Measurements from ENCODE around the gene GTPBP6.

The GTPBP6 gene, protein sequence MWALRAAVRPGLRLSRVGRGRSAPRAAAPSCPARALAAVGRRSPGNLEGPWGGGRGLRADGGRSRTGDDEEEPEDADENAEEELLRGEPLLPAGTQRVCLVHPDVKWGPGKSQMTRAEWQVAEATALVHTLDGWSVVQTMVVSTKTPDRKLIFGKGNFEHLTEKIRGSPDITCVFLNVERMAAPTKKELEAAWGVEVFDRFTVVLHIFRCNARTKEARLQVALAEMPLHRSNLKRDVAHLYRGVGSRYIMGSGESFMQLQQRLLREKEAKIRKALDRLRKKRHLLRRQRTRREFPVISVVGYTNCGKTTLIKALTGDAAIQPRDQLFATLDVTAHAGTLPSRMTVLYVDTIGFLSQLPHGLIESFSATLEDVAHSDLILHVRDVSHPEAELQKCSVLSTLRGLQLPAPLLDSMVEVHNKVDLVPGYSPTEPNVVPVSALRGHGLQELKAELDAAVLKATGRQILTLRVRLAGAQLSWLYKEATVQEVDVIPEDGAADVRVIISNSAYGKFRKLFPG

DNA sequence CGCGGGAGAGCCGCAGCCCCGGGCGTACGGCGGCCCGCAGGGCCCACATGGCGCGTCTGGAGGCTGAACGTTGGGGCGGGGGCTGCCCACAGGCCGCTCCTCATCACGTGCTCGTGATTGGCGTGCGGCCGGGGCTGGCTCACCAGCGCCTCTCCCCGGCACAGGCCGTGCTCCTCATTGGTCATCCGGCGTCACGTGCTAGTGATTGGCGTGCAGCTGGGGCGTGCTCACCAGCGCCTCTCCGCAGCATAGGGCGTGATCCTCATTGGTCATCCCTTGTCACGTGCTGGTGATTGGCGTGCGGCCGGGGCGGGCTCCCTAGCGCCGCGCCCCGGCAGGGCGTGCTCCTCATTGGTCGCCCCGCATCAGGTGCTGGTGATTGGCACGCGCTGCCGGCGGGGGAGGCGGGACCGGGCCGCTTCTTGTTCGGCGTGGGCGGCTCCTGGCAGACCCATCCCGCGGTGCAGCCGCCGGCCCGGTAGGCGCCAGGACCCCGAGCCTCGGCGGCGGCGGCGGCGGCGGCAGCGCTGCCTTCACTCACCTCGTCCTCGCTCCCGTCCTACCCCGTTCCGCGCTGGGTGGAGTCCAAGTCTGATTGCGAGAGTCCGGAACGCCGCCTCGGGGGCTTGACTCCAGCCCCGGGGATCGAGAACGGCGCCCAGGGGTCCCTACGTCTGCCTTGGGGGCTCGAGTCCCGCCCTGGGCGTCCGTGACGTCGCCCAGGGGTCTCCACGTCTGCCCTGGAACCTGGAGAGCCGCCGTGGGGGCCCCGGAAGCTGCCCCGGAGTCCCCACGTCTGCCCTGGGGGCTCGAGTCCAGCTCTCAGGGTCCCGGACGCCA, at the start of gene GTPBP6:
TSS of gene GTPBP6 (minus strand) at position 58 of the 840 bp plus-strand sequence. CDS start at position 49, 9 bp downstream.
- peak; percentile 81 for DNase-seq (ENCODE audit: low spot score)

DNA sequence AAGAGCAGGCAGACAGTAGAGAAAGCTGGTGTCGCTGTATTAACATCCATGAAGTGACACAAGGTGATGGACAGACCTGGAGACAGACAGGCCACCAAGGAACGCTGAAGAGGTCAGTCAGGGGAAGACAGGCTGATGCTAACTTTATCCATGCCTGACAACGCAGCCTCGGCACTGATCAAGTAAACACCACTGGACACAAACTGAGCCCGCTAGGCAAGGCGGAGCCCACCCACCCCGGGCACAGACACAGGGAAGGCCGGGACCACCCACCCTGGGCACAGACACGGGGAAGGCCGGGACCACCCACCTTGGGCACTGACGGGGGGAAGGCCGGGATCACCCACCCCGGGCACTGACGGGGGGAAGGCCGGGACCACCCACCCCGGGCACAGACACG, 49.3 kb upstream of the GTPBP6 start:
- no peak for DNase-seq (ENCODE audit: low spot score)

DNA sequence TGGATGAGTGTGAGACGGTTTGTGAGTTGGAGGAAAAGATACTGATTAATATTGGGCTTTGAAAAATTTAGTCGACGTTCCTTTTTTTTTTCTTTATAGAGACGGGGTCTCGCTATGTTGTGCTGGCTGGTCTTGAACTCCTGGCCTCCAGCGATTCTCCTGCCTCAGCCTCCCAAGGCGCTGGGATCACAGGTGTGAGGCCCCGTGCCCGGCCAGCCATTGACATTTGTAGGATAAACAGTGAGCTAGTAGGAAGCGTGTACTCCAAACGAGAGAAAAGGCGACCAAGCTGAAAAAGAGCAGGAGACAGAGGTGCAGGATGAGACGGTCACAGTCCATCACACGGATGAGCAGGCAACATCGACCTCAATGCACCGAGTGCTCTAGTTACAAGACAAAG, 48.8 kb upstream of the GTPBP6 start:
- DNase-seq (ENCODE audit: low spot score), result no peak

DNA sequence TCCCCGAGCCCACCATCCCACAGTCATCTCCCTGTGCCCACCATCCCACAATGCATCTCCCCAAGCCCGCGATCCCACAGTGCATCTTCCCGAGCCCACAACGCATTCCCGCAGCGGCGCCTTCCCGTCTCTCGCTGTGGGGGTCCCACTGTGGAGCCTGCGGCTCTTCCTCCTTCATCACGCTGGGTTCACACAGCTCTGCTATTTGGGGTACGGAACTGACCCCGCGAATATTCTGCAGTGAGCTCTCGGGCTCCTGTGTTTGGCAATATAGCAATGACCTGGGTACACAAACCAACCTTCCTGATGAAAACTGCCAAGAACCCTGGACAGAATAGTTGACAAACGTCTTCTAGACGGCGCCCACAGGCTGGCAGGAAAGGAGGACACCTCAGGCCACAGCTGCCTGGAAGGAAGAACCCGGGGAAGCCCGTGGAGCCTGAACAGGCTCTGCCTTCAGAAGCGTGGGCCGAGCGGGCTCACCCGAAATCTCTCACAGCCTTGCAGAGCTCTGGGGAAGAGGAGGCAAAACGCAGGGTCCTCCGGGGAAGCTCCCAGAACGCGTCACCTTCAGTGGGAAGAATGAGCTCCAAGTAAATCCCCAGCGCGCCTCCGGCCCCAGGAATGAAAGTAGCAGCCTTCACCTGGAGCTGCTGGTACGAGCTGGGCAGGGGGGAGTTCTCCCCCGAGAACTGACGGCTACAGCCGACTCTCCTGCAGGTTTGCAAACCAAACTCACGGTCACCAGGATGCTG, 45.2 kb upstream of the GTPBP6 start:
- no peak for DNase-seq (ENCODE audit: low spot score)

DNA sequence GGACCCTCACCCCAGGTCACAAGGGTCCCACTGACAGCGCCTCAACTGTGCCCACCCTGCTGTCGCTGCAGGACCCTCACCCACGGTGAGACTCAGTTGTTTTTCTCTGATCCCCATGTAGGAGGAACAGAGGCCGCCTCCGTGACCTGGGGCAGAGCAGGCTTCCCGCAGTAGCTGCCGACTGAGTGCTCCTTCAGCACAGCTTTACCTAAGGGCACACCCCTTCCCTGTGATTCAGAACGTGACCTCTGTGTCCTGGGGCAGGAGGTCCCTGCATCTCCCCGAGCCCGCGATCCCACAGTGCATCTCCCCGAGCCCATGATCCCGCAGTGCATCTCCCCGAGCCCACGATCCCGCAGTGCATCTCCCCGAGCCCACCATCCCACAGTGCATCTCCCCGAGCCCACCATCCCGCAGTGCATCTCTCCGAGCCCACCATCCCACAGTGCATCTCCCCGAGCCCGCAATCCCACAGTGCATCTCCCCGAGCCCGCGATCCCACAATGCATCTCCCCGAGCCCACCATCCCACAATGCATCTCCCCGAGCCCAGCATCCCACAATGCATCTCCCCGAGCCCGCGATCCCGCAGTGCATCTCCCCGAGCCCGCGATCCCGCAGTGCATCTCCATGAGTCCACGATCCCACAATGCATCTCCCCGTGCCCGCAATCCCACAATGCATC, 44.5 kb upstream of the GTPBP6 start:
- DNase-seq (ENCODE audit: low spot score), result no peak

DNA sequence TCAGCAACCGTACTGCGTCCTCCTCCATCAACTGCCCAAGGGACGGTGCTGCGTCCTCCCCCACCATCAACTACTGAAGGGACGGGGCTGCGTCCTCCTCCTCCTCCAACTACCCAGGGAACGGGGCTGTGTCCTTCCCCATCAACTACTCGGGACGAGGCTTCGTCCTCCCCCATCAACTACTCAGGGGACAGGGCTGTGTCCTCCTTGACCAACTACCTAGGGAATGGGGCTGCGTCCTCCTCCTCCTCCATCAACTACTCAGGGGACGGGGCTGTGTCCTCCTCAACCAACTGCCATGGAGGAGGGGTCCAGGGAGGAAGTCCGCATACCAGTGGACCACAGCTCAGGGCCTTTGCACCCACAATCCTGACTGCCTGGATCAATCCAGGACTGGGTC, 43.8 kb upstream of the GTPBP6 start:
- DNase-seq (ENCODE audit: low spot score), result no peak

DNA sequence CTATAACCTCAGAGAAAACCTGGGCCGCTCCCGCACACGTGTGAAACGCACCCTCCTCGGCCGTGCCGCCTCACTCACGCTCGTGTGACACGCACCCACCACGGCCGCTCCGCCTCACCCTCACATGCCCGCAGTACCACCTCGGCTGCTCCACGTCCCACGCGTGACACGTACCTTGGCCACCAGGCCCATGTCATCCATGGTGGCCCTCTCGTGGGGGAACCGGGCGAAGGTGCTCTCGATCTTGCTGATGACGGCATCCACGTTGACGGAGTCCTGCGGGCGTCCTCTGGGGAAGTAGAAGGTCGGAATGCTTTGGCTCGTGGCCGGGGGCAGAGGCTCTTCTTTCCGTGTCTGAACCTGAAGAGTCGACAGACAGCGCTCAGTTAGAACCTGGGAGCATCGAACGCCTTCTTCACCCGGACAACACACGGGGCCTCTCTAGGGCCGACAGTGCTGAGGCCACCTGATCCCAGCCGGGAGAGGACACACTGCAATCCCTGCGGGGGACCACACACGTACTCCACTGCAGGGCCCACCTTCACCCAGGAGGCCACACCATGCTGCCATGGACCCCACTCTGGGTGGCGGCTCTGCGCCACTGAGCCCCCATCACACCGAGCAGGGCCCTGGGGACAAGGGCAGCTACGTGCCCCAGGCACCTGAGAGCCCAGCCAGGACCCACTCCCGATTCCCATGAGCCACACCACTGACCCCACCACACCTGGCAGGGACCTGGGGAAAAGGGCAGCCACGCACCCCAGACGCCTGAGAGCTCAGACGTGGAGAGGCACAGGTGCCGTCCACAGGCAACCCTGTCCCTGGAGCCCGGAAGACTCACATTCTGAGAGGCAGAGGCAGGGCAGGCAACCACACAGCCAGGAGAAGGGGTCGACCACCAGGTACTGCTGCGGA, 42.9 kb upstream of the GTPBP6 start:
- DNase-seq (ENCODE audit: low spot score), result no peak

DNA sequence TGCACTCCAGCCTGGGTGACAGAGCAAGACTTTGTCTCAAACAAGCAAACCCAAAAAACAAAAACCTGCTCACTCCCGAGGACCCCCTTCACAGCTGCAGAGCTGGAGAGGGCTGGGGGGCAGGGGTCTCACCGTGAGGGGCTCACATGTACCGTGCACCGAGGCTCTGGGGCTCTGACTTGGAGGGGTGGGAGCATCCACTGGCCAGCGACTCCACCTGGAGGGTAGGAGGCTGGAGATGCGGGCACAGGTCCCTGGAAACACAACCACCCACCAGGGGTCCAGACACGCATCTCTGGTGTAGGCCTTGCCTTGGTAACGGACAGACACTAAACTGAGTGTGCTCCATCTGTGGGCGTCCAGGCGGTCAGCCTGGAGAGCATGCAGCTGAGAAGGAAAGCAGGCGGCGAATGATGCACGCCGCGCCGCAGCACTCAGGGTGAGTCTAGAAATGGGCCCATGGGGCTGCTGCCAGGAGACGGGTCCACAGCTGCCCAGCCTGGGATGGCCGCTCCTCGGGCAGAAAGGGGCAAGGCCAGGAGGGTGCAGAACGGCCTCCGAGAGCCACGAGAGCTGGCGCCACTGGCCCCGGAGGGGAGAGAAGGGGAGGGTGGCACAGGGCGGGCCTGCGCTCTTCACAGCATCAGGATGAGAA, 42.0 kb upstream of the GTPBP6 start:
- DNase-seq (ENCODE audit: low spot score), result no peak

DNA sequence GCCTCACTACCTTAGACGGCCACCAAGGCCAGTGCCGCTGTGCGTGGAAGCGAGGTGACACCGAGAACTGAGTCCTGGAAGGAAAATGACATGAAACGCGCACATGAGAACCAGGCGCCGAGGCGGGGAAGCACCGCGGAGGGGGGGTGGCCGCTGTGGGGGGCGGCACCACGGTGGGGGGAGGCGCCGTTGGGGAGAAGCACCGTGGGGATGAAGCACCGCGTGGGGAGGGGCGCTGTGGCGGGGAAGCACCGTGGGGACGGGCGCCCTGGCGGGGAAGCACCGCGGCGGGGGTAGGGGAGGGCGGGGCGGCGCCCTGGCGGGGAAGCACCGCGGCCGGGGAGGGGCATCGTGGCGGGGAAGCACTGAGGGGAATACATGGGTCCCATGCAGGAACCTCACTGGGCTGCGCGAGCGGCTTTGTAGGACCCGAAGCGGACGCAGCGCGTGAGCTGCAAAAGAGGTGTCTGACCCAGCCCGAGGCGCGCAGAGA, 40.1 kb upstream of the GTPBP6 start:
- no peak for DNase-seq (ENCODE audit: low spot score)

DNA sequence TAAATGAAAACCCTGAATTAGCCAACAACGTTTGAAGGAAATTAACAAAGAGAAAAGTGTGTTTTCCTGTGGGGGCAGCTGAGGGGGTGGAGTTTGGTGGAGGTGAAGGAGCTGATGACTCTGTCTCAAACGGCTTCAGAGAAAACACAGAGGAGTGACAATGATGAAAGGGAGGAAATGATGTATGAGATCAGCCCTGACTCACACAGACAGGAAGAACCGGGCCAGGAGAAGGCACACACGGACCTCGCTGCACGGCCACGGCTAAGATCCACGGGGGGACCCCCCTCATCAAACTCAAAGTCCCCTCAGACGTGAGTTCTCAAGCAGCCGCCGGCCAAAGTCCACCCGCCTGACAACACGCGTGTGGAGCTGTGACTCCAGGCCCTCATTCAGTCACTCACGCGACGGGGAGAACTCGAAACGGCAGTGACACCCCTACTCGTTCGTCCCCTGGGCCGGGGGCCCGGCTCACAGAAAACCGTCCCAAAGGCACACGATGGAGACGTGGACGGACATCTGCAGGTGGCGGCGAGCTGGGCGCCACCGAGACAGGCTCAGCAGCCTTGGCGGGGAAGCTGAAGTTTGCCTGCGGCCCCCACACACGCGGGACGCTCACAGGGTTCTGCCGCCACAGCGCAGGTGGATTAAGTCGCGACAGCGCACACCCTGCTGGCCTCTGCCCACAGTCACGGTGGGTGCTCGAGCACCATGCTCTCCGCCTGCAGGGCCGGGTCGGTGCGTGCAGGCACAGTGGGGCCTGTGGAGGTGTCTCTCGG, 39.3 kb upstream of the GTPBP6 start:
- DNase-seq (ENCODE audit: low spot score), result no peak

DNA sequence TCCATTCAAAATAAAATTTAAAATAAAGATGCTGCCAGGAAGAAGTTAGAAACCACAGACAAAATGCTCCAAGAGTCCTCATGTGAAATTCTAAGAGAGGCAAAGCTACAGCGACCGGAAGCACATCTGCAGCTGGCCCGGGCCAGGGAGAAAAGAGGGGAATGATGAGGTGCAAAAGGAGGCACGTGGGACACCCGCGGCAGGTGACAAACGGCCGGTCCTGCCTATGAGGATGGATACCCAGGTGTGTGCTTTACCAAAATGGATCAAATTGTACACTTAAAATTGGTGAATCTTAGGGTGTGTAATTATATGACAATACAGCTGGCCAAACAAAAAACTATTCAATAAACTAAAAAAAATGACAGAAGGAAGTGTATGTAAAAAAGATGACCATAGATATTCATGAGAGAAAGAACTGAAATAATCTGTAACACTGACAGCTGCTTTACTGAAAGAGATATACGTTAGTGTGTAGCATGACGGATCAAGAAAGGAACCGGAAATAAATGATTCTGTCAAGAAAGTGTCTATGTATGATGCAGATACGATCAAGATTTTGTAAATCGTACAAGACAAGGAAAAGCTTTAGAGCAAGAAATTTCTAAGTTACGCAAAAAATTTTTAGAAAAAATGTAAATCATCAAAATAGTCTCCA, 38.6 kb upstream of the GTPBP6 start:
- no peak for DNase-seq (ENCODE audit: low spot score)

DNA sequence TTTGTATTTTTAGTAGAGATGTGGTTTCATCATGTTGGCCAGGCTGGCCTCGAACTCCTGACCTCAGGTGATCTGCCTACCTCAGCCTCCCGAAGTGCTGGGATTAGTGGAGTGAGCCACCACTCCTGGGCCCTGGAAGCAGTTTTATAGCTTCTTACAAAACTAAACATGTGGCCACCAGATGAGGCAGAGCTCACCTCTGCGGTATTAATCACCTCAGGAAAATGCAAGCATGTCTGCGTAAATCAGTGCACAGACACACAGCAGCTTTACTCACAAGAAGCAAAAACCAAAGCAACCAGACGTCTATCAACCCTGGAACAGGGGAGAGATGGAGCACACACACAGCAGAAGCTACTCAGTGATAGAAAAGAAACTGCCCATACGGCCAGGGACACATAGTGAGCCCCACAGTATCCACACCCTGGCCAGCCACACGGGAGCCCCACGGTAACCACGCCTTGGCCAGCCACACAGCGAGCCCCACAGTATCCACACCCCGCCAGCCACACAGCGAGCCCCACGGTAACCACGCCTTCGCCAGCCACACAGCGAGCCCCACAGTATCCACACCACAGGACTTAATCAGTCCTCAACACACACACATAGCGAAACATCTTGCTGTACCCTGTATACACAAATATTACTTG, 37.9 kb upstream of the GTPBP6 start:
- DNase-seq (ENCODE audit: low spot score), result no peak

DNA sequence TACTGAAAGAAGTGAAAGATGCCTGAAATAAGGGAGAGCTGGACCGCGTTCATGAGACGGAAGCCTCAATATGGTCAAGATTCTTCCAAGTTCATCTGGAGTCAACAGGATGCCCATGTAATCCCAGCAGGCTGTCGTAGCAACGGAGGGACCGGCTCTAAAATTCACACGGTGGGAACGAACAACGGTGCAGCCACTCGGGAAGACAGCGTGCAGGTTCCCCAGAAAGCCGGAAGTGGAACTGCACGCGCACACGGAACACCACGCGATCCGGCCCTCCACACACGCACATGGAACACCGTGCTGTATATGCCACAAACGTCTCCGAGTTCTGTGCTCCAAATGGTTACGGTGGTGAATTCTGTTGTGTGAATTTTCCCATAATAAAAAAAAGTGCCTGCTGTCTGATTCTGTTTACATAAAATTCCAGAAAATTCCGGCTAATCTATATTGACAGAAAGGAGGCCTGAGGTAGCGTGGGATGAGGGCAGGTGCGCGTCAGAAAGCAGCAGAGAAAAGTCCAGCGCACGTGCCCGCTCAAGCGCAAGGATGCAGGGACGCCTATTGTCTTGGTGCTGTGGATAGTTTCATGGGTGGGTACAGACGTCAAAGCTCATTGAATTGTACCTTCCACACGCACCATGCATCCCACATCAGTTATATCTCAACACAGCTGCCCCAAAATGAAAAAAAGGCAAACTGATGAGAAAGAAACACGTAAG, 36.9 kb upstream of the GTPBP6 start:
- DNase-seq (ENCODE audit: low spot score), result no peak

DNA sequence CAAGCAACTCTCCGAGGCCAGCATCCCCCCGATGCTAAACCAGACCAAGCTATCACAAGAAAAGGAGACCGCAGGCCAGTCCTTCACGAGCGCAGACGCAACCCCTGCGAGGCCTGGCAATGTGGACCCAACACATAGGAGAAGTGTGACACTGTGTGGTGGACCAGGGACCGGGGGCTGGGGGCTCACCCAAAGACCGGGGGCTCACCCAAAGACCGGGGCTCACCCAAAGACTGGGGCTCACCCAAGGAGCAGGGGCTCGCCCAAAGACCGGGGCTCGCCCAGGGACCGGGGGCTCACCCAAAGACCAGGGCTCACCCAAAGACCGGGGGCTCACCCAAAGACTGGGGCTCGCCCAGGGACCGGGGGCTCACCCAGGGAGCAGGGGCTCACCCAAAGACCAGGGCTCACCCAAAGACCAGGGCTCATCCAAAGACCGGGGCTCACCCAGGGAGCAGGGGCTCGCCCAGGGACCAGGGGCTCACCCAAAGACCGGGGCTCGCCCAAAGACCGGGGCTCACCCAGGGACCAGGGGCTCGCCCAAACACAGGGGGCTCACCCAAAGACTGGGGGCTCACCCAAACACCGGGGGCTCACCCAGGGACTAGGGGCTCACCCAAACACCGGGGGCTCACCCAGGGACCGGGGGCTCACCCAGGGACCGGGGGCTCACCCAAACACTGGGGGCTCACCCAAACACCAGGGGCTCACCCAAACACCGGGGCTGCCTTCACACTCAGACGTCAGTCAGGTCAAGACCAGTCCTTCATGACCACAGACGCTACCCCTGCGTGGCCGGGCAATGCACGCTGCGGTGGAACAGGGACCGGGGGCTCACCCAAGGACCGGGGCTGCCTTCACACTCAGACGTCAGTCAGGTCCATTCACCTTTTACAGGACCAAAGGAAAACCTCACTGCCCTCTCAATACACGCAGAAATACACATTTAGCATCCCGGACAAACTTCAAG, 35.3 kb upstream of the GTPBP6 start:
- no peak for DNase-seq (ENCODE audit: low spot score)

DNA sequence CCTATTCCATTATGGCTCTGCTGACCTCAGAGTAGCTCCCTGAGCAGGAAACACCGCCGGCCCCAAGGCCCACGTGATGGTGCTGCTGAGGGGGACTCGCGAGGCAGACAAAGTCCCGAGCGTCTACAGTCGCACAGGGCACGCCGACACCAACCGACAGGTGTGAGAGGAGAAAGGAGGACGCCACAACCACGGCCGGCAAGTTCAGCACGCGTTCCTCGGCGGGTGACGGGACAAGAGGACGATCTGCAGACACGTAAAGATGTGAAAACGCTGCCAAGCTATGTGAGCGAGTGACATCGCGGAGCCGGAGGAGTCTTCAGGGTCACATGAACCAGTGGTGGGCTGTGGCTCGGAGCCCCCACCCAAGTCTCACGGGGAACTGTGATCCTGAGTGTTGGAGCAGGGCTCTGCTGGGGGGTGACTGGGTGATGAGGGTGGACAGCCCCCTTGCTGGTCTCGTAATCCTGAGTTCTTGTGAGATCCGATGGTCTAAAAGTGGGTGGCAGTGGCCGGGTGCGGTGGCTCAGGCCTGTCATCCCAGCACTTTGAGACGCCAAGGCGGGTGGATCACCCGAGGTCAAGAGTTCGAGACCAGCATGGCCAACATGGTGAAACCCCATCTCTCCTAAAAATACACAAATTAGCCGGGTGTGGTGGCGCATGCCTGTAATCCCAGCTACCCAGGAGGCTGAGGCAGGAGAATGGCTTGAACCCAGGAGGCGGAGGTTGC, 34.2 kb upstream of the GTPBP6 start:
- no peak for DNase-seq (ENCODE audit: low spot score)

Data from HuH-7.5 (cell line).